ENCODE results near the gene CPT1A.

DNA sequence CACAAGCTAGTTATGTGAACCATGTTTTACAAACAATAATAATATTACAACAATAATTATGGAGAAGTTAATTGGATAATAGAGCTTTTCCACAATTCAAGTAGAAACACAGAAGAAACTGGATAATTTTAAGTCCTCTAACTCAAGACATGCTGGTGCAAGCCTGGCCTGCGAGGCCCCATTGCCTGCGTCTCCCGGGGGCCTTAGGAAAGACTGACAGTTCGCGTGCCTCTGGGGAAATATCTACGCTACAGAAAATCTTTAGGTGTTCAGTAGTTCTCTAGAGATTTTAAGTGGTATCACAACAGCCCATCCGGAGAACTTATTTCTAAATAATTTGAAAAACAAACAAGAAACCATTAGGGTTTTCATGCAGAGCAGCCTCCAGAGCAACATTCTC is 134.2 kb downstream of the CPT1A start:
- TF ChIP-seq, protein P1, sequence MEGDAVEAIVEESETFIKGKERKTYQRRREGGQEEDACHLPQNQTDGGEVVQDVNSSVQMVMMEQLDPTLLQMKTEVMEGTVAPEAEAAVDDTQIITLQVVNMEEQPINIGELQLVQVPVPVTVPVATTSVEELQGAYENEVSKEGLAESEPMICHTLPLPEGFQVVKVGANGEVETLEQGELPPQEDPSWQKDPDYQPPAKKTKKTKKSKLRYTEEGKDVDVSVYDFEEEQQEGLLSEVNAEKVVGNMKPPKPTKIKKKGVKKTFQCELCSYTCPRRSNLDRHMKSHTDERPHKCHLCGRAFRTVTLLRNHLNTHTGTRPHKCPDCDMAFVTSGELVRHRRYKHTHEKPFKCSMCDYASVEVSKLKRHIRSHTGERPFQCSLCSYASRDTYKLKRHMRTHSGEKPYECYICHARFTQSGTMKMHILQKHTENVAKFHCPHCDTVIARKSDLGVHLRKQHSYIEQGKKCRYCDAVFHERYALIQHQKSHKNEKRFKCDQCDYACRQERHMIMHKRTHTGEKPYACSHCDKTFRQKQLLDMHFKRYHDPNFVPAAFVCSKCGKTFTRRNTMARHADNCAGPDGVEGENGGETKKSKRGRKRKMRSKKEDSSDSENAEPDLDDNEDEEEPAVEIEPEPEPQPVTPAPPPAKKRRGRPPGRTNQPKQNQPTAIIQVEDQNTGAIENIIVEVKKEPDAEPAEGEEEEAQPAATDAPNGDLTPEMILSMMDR (IDR thresholded peaks at IDR 0.05; ENCODE audit: insufficient read depth, low read length, poor library complexity, severe bottlenecking), result no peak
- TF ChIP-seq EZH2phosphoT487 (conservative IDR thresholded peaks at IDR 0.05; ENCODE audit: low read length), result no peak
